DND-41 (cell line): ENCODE data around the gene TMEM14A.

Experiments
- ATAC-seq: fragments of 200-7000 bp; cut with Tn5 transposase; 3 replicates; pipeline ENCODE4 v1.9.1; 2021; ENCODE audit warnings: low read depth; ENCODE audit not compliant: insufficient read depth
- DNase-seq: peaks from one replicate; pipeline ENCODE4 v3.0.0-alpha.2; 2020
- H2AFZ ChIP-seq: 2 replicates; pipeline ENCODE4 v1.6.0; 2012; ENCODE audit warnings: low read depth, low read length
- H3K27ac ChIP-seq: 2 replicates; pipeline ENCODE4 v1.5.1; 2012; ENCODE audit warnings: low read length, inconsistent platforms
- H3K27me3 ChIP-seq: fragments of 200-600 bp; sonication (generic); 2 replicates; pipeline ENCODE4 v1.6.0; 2012; ENCODE audit warnings: low read length, mild to moderate bottlenecking, inconsistent platforms; ENCODE audit not compliant: insufficient read depth, poor library complexity
- H3K36me3 ChIP-seq: 2 replicates; pipeline ENCODE4 v1.5.1; 2012; ENCODE audit warnings: low read length, inconsistent platforms; ENCODE audit not compliant: insufficient read depth
- H3K4me1 ChIP-seq: 2 replicates; pipeline ENCODE4 v1.5.1; 2012; ENCODE audit warnings: mild to moderate bottlenecking, low read length; ENCODE audit not compliant: insufficient read depth
- H3K4me2 ChIP-seq: 2 replicates; pipeline ENCODE4 v1.6.0; 2012; ENCODE audit warnings: mild to moderate bottlenecking, moderate library complexity, low read length, inconsistent platforms; ENCODE audit not compliant: insufficient read depth
- H3K4me3 ChIP-seq, 2 experiments: fragments of 200-600 bp in 1 of 2; shearing (Covaris generic) in 1 of 2; 2 replicates each; pipeline ENCODE4 v1.5.1; 2012 to 2016; ENCODE audit warnings: inconsistent platforms in 2 of 2, low read length in 2 of 2, mild to moderate bottlenecking in 2 of 2, low read depth in 1 of 2, moderate library complexity in 1 of 2
- H3K79me2 ChIP-seq: 2 replicates; pipeline ENCODE4 v1.6.0; 2012; ENCODE audit warnings: low read length, inconsistent platforms; ENCODE audit not compliant: insufficient read depth
- H3K9ac ChIP-seq: 2 replicates; pipeline ENCODE4 v1.6.0; 2012; ENCODE audit warnings: low read depth, mild to moderate bottlenecking, inconsistent platforms, low read length, moderate library complexity
- H3K9me3 ChIP-seq: 2 replicates; pipeline ENCODE4 v1.5.1; 2012; ENCODE audit warnings: low read length, moderate library complexity, mild to moderate bottlenecking, inconsistent platforms; ENCODE audit not compliant: insufficient read depth, severe bottlenecking
- H4K20me1 ChIP-seq: 2 replicates; pipeline ENCODE4 v1.6.0; 2012; ENCODE audit warnings: low read length; ENCODE audit not compliant: insufficient read depth
- CTCF ChIP-seq: IDR thresholded peaks from 2 replicates; pipeline ENCODE4 v1.5.1; 2012; ENCODE audit warnings: borderline replicate concordance, low read length, moderate library complexity, mild to moderate bottlenecking; ENCODE audit not compliant: poor library complexity, severe bottlenecking; ENCODE audit errors: extremely low read depth
- EZH2 ChIP-seq: IDR thresholded peaks from 3 replicates; pipeline ENCODE4 v1.6.1; 2012; ENCODE audit warnings: borderline replicate concordance, low read depth, mild to moderate bottlenecking, moderate library complexity, low read length, inconsistent platforms; ENCODE audit not compliant: severe bottlenecking

Gene TMEM14A

GRCh38 chr6:52726193-52726542 lies 55.3 kb downstream of the TMEM14A start:
- no peak overlapping the region for H3K4me2 ChIP-seq
- H3K79me2 ChIP-seq = no peaks in the 10 kb centered on the region
- no peaks in the 10 kb centered on the region for H3K27me3 ChIP-seq
- DNase-seq (no peak), ATAC-seq (no peak)
- H3K9ac ChIP-seq = no peak overlapping the region
- H2AFZ ChIP-seq = no peak overlapping the region
- no peaks in the 10 kb centered on the region for H3K9me3 ChIP-seq
- H3K36me3 ChIP-seq = no peaks in the 10 kb centered on the region
- H3K4me3 ChIP-seq = no peak overlapping the region
- no peaks in the 10 kb centered on the region for H4K20me1 ChIP-seq
- H3K4me1 ChIP-seq = no peaks in the 10 kb centered on the region
- H3K27ac ChIP-seq = no peak overlapping the region
- TF ChIP-seq EZH2 (no peak), CTCF (no peak)

GRCh38 chr6:52726741-52727535 lies 56.0 kb downstream of the TMEM14A start:
- Histone ChIP-seq H3K36me3 (no peaks in the 10 kb centered on the region), H3K27ac (no peak overlapping the region), H3K4me1 (no peaks in the 10 kb centered on the region), H3K9me3 (no peaks in the 10 kb centered on the region), H3K4me2 (no peak overlapping the region), H4K20me1 (no peaks in the 10 kb centered on the region), H3K9ac (no peak overlapping the region), H2AFZ (no peak overlapping the region), H3K27me3 (no peaks in the 10 kb centered on the region), H3K79me2 (no peaks in the 10 kb centered on the region), H3K4me3 (no peak overlapping the region)
- ATAC-seq (no peak), DNase-seq (no peak)
- TF ChIP-seq EZH2 (no peak), CTCF (no peak)

- DNase-seq = no peak
- Histone ChIP-seq H3K4me1 (no peaks in the 10 kb centered on the region), H3K36me3 (no peaks in the 10 kb centered on the region), H3K27me3 (no peaks in the 10 kb centered on the region), H2AFZ (no peak overlapping the region), H3K4me2 (no peak overlapping the region), H3K9ac (no peak overlapping the region), H4K20me1 (no peaks in the 10 kb centered on the region), H3K27ac (no peak overlapping the region), H3K4me3 (no peak overlapping the region), H3K9me3 (no peaks in the 10 kb centered on the region), H3K79me2 (no peaks in the 10 kb centered on the region)
- no peak for TF ChIP-seq CTCF
- no peak for TF ChIP-seq EZH2
- ATAC-seq = no peak
Observed at GRCh38 chr6:52727908-52728307, 57.0 kb downstream of the TMEM14A start.

- H3K36me3 ChIP-seq = no peaks in the 10 kb centered on the region
- H3K79me2 ChIP-seq = no peaks in the 10 kb centered on the region
- H3K4me3 ChIP-seq = no peak overlapping the region
- H3K27me3 ChIP-seq = no peaks in the 10 kb centered on the region
- no peaks in the 10 kb centered on the region for H4K20me1 ChIP-seq
- H3K4me2 ChIP-seq = no peak overlapping the region
- ATAC-seq = no peak
- H3K4me1 ChIP-seq = no peaks in the 10 kb centered on the region
- TF ChIP-seq CTCF (no peak), EZH2 (no peak)
- H3K9ac ChIP-seq = no peak overlapping the region
- H2AFZ ChIP-seq = no peak overlapping the region
- no peak for DNase-seq
- no peaks in the 10 kb centered on the region for H3K9me3 ChIP-seq
- no peak overlapping the region for H3K27ac ChIP-seq
Observed at GRCh38 chr6:52728394-52728793, 57.5 kb downstream of the TMEM14A start.
